ENCODE data around the gene CD83. TPM values are rescaled to one million over a fixed set of nuclear protein-coding genes. Genes with fewer than 3 reads are reported as not detected.

Gene CD83
- polyA plus RNA-seq, 3 donors, result 74.5 to 326 (median 84.7) TPM

DNA sequence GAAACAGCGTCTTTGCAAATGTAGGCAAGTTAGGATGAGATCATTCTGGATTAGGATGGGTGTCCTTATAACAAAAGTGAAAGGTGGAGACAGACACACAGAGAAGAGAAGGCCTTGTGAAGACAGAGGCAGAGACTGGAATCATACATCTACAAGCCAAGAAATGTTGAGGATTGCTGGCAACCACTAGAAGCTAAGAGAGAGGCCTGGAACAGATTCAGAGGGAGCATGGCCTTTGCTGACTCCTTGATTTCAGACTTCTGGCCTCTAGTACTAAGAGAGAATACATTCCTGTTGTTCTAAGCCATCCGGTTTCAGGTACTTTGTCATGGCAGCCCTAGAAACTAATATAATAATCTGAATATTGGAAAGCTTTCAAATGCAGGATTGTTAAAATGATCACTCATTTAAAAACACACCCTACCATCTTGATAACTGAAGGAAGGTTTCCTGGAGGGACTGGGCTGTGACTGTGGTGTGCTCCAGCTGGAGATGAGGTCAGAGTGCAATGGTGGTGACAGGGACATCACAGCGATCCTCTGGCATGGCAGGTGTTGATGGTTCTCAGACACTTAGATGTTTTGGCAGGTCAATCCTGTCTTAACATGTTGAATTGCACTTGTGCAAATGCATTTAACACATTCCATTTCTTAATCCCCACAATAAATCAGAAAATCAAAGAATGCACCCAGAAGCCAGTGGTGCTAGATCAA, 25.1 kb downstream of the CD83 start:
- H2AFZ ChIP-seq (ENCODE audit: insufficient read depth, low read depth, low read length, poor library complexity, severe bottlenecking), result no peak overlapping the region
- H3K27me3 ChIP-seq (ENCODE audit: control insufficient read depth in 2 of 2, insufficient read depth in 2 of 2, low read length in 2 of 2), result no peaks in the 10 kb centered on the region
- no peaks in the 10 kb centered on the region for H3K9me3 ChIP-seq (replicated peaks in 1 of 2; ENCODE audit: control insufficient read depth in 1 of 2, insufficient read depth in 1 of 2, low read length in 2 of 2)
- H3K4me2 ChIP-seq (replicated peaks; ENCODE audit: extremely low read depth, low read length, poor library complexity, severe bottlenecking), result no peak overlapping the region
- peak overlapping the region in 1 of 7 donors; percentile 17 for H3K27ac Mint-ChIP-seq
- no peaks in the 10 kb centered on the region for H3K4me1 ChIP-seq (ENCODE audit: control insufficient read depth in 1 of 2, insufficient read depth in 2 of 2, low read length in 2 of 2)
- peaks cover 6% of the 10 kb centered on the region for H3K4me1 Mint-ChIP-seq
- H3K36me3 ChIP-seq (replicated peaks in 1 of 2; ENCODE audit: control insufficient read depth in 1 of 2, insufficient read depth in 2 of 2, low read length in 2 of 2), result no peaks in the 10 kb centered on the region
- no peaks in the 10 kb centered on the region for H4K20me1 ChIP-seq (ENCODE audit: insufficient read depth, low read length)
- H3K27me3 Mint-ChIP-seq (ENCODE audit: low read depth in 3 of 3), result peaks cover 3 to 5% (median 4%) of the 10 kb centered on the region in 3 donors
- DNase-seq, result peak in 1 of 3 donors; percentile 11
- intact Hi-C loops (cut with micrococcal nuclease), result loop anchor here in 1 of 2 donors (10.0 kb wide), 1 partner anchor 98 kb away; no protein-coding TSS in a partner anchor
- no peak overlapping the region for H3K27ac ChIP-seq (ENCODE audit: low read depth in 1 of 2, low read length in 2 of 2)
- H3K9me3 Mint-ChIP-seq, result peaks cover 0 to 2% (median 0%) of the 10 kb centered on the region in 7 donors
- no peaks in the 10 kb centered on the region for H3K36me3 Mint-ChIP-seq
- H3K4me3 Mint-ChIP-seq, result no peak overlapping the region
- TF ChIP-seq, protein P1, sequence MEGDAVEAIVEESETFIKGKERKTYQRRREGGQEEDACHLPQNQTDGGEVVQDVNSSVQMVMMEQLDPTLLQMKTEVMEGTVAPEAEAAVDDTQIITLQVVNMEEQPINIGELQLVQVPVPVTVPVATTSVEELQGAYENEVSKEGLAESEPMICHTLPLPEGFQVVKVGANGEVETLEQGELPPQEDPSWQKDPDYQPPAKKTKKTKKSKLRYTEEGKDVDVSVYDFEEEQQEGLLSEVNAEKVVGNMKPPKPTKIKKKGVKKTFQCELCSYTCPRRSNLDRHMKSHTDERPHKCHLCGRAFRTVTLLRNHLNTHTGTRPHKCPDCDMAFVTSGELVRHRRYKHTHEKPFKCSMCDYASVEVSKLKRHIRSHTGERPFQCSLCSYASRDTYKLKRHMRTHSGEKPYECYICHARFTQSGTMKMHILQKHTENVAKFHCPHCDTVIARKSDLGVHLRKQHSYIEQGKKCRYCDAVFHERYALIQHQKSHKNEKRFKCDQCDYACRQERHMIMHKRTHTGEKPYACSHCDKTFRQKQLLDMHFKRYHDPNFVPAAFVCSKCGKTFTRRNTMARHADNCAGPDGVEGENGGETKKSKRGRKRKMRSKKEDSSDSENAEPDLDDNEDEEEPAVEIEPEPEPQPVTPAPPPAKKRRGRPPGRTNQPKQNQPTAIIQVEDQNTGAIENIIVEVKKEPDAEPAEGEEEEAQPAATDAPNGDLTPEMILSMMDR (IDR thresholded peaks at IDR 0.05), result no peak
- H3K9ac ChIP-seq (ENCODE audit: insufficient read depth, low read length, poor library complexity, severe bottlenecking), result no peak overlapping the region
- WGBS (ENCODE audit: insufficient coverage), result 100% methylated on average over 2 of the region's 3 CpGs
- H3K4me3 ChIP-seq (replicated peaks in 1 of 3; ENCODE audit: low read depth in 2 of 3, low read length in 3 of 3), result no peak overlapping the region
- H3K79me2 ChIP-seq (ENCODE audit: insufficient read depth, low read length), result no peaks in the 10 kb centered on the region

DNA sequence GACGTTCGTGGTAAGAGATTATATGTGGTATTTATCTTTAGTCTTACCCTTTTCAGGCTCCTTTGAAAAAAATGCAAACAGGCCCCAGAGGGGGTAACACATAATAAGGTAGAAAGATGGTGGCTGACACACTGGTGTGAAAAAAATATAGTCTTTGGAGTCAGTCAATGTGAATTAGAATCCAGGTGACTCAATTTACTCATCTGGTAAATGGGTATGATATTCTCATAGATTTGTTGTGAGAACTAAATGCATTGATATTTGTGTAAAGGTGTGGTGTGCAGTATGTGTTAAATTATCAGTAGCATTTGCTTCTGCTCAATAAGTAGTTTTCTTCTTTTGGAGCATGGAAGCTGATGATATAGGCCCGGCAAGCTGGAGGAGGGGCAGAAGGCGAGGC, 25.7 kb downstream of the CD83 start:
- no peak overlapping the region for H2AFZ ChIP-seq (ENCODE audit: insufficient read depth, low read depth, low read length, poor library complexity, severe bottlenecking)
- H3K9ac ChIP-seq (ENCODE audit: insufficient read depth, low read length, poor library complexity, severe bottlenecking), result no peak overlapping the region
- TF ChIP-seq, protein P1 (IDR thresholded peaks at IDR 0.05), result no peak
- H3K27ac ChIP-seq (ENCODE audit: low read depth in 1 of 2, low read length in 2 of 2), result no peak overlapping the region
- Mint-ChIP-seq H3K4me3 (no peak overlapping the region), H3K27me3 (ENCODE audit: low read depth in 3 of 3) (peaks cover under 1 to 4% (median 3%) of the 10 kb centered on the region in 3 donors), H3K4me1 (peaks cover 8% of the 10 kb centered on the region), H3K9me3 (peaks cover 0 to under 1% (median 0%) of the 10 kb centered on the region in 7 donors), H3K27ac (no peak overlapping the region), H3K36me3 (no peaks in the 10 kb centered on the region)
- peaks cover 0 to under 1% of the 10 kb centered on the region in 2 donors for H3K4me1 ChIP-seq (ENCODE audit: control insufficient read depth in 1 of 2, insufficient read depth in 2 of 2, low read length in 2 of 2)
- no peaks in the 10 kb centered on the region for H3K27me3 ChIP-seq (ENCODE audit: control insufficient read depth in 2 of 2, insufficient read depth in 2 of 2, low read length in 2 of 2)
- intact Hi-C loops (cut with micrococcal nuclease), result loop anchor here in 1 of 2 donors (10.0 kb wide), 1 partner anchor 99 kb away; no protein-coding TSS in a partner anchor
- no peak overlapping the region for H3K4me2 ChIP-seq (replicated peaks; ENCODE audit: extremely low read depth, low read length, poor library complexity, severe bottlenecking)
- no peaks in the 10 kb centered on the region for H4K20me1 ChIP-seq (ENCODE audit: insufficient read depth, low read length)
- no peaks in the 10 kb centered on the region for H3K9me3 ChIP-seq (replicated peaks in 1 of 2; ENCODE audit: control insufficient read depth in 1 of 2, insufficient read depth in 1 of 2, low read length in 2 of 2)
- H3K79me2 ChIP-seq (ENCODE audit: insufficient read depth, low read length), result no peaks in the 10 kb centered on the region
- WGBS (ENCODE audit: insufficient coverage), result 92% methylated on average over 2 of the region's 4 CpGs
- no peak overlapping the region for H3K4me3 ChIP-seq (replicated peaks in 1 of 3; ENCODE audit: low read depth in 2 of 3, low read length in 3 of 3)
- DNase-seq, result no peak
- no peaks in the 10 kb centered on the region for H3K36me3 ChIP-seq (replicated peaks in 1 of 2; ENCODE audit: control insufficient read depth in 1 of 2, insufficient read depth in 2 of 2, low read length in 2 of 2)
